Epithelial cell of proximal tubule (primary cell): ENCODE data around the gene GAS7. TPM values are rescaled to one million over a fixed set of nuclear protein-coding genes. Genes with fewer than 3 reads are reported as not detected.

Experiments
- DNase-seq: peaks from one replicate; pipeline ENCODE4 v3.0.0-alpha.2; 2011; ENCODE audit warnings: low read depth
- H3K4me3 ChIP-seq: 2 replicates; pipeline ENCODE4 v1.5.1; 2011; ENCODE audit warnings: low read depth, mild to moderate bottlenecking, low read length
- CTCF ChIP-seq: conservative IDR thresholded peaks from 2 replicates; pipeline ENCODE4 v1.5.1; 2012; ENCODE audit warnings: low read depth, mild to moderate bottlenecking, low read length
- total RNA-seq: library from RNA; depleted of rRNA; stranded (reverse); fragments of >200 nt; gene quantifications from 2 replicates; pipeline ENCODE4 v1.2.3, GENCODE V29; 2015

The GAS7 gene
- total RNA-seq, 1 donor from 2014 or later = 2.5 TPM

GRCh38 chr17:10092595-10092994 is 105.8 kb downstream of the GAS7 start:
- TF ChIP-seq CTCF = no peak
- DNase-seq = no peak
- H3K4me3 ChIP-seq = no peak overlapping the region

- no peak for TF ChIP-seq CTCF
- H3K4me3 ChIP-seq = no peak overlapping the region
- no peak for DNase-seq
Observed at GRCh38 chr17:10091046-10091445, 107.4 kb downstream of the GAS7 start.

- TF ChIP-seq CTCF = no peak
- DNase-seq = no peak
- no peak overlapping the region for H3K4me3 ChIP-seq
Observed at GRCh38 chr17:10089196-10089804, 109.1 kb downstream of the GAS7 start.

DNA sequence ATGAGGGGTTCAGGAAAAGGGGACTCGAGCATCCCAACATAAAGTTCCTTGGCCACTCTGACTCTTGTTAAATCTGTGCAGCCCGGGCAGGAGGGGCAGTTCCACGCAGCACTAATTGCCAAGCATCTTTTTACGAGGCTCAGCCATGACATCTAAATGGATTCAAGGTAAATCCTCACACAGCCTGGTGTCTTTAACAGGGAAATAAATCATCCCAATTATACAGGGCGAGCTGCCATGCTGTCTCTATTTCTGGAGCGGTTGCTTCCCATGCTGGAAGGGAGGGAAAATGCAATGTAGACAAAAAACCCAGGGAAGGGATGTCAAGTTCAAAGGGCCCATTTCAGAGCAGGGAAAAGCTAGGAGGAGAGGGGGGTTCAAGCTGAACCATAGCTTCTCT is 110.0 kb downstream of the GAS7 start:
- H3K4me3 ChIP-seq = no peak overlapping the region
- no peak for TF ChIP-seq CTCF
- no peak for DNase-seq

DNA sequence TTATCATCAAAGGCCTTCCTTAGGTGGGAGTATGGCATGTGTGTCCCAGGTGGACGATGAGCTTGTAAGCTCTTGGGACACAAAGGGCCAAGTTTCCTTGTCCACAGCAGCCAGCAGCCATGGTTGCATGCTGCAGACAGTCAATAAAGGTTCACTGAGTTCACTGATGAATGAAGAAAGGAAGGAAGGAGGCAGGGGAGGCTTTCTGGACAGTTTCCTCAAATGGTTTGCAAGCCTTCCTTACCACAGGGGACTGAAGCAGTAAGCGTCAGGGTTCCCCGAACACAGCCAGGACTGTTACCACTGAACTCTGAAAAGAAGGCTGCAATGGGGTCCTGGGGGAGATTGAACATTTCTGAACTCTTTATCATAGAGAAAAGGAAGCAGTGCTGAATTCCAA is 111.1 kb downstream of the GAS7 start:
- no peak for DNase-seq
- no peak overlapping the region for H3K4me3 ChIP-seq
- no peak for TF ChIP-seq CTCF

- H3K4me3 ChIP-seq = no peak overlapping the region
- DNase-seq = no peak
- no peak for TF ChIP-seq CTCF
Observed at GRCh38 chr17:10083864-10084263, 114.5 kb downstream of the GAS7 start.

GRCh38 chr17:10082795-10083194 is 115.6 kb downstream of the GAS7 start:
- no peak overlapping the region for H3K4me3 ChIP-seq
- no peak for TF ChIP-seq CTCF
- no peak for DNase-seq
